Gastroesophageal sphincter (tissue), 3 donors: Measurements from ENCODE around the gene THSD4.

Source experiments
- EP300 ChIP-seq: sonication (generic); formaldehyde crosslinking; IDR thresholded peaks from one replicate; pipeline ENCODE4 v1.6.1; 2017; ENCODE audit warnings: antibody characterized with exemption, mild to moderate bottlenecking
- POLR2A ChIP-seq, 2 donors: fragments of 450-650 bp; IDR thresholded peaks; one replicate each; pipeline ENCODE4 v1.6.1; 2017; ENCODE audit warnings: antibody characterized with exemption in 2 of 2, mild to moderate bottlenecking in 2 of 2, moderate library complexity in 1 of 2
- TF ChIP-seq, protein P1 (sequence below), 4 experiments: fragments of 200-600 bp in 2 of 4; fragments of 450-650 bp in 2 of 4; sonication (generic) in 1 of 4; IDR thresholded peaks; one replicate each; pipeline ENCODE4 v1.5.1; 2017 to 2019; ENCODE audit warnings: antibody characterized with exemption in 4 of 4, mild to moderate bottlenecking in 2 of 4, moderate library complexity in 2 of 4

DNA sequence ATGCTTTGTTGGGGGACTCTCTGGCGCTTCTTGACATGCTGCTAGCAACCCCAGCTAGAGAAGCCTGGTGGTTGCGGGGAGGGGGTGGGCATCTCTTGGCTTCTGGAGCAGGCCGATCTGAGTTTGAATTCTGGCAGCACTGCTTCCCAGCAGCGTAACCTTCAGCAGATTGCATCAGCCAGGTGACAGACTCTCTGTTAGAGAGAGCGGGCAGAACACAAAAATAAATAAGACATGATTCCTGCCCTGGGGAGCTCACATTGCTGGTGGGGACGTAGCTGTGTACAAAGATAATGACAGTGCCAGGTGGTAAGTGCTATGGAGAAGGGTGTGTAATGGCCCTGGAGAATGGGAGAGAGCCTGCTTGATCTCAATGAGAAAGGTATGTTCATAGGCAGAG lies 87.4 kb downstream of the THSD4 start:
- TF ChIP-seq POLR2A (IDR thresholded peaks at IDR 0.05) (no peak), EP300 (no peak)
- TF ChIP-seq, protein P1, sequence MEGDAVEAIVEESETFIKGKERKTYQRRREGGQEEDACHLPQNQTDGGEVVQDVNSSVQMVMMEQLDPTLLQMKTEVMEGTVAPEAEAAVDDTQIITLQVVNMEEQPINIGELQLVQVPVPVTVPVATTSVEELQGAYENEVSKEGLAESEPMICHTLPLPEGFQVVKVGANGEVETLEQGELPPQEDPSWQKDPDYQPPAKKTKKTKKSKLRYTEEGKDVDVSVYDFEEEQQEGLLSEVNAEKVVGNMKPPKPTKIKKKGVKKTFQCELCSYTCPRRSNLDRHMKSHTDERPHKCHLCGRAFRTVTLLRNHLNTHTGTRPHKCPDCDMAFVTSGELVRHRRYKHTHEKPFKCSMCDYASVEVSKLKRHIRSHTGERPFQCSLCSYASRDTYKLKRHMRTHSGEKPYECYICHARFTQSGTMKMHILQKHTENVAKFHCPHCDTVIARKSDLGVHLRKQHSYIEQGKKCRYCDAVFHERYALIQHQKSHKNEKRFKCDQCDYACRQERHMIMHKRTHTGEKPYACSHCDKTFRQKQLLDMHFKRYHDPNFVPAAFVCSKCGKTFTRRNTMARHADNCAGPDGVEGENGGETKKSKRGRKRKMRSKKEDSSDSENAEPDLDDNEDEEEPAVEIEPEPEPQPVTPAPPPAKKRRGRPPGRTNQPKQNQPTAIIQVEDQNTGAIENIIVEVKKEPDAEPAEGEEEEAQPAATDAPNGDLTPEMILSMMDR (IDR thresholded peaks at IDR 0.05), result no peak
